Measurements from ENCODE around the gene IGHMBP2. TPM values are rescaled to one million over a fixed set of nuclear protein-coding genes. Genes with fewer than 3 reads are reported as not detected.

The IGHMBP2 gene
- total RNA-seq, 3 donors from 2014 or later (not counting 1 experiment from before 2014, with no cell fraction given), result 31.5 to 52.3 (median 48.5) TPM

DNA sequence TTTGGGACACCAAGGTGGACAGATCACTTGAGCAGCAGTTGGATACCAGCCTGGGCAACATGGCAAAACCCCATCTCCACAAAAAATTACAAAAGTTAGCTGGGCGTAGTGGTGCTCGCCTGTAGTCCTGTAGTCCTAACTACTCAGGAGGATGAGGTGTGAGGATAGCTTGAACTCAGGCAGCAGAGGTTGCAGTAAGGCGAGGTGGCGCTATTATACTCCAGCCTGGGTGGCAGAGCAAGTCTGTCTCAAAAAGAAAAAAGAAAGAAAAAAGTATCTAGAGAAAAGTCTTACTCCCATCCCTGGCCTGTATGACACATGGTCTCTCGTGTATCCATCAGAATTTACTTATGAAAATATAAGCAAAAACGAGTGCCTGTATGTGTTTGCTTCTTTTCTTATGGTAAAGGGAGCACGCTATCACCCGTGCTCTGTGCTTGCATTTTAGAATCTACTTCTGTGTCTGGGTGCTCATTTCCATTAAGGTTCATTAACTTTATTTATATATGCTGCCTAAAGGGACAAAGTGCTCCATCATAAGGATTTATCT is 46.6 kb upstream of the IGHMBP2 start:
- WGBS (ENCODE audit: insufficient coverage), result 96% methylated on average over 7 of the region's 8 CpGs
- peaks cover 17 to 22% of the 10 kb centered on the region in 2 donors for H3K27me3 Mint-ChIP-seq (ENCODE audit: low read depth in 2 of 2)
- Histone ChIP-seq H3K27me3 (ENCODE audit: control insufficient read depth, insufficient read depth, low read length) (peaks cover 13% of the 10 kb centered on the region), H3K27ac (ENCODE audit: low read length) (no peak overlapping the region), H3K36me3 (ENCODE audit: control insufficient read depth, insufficient read depth, low read length) (no peaks in the 10 kb centered on the region), H3K4me3 (ENCODE audit: low read length) (no peak overlapping the region), H3K9me3 (ENCODE audit: control insufficient read depth, insufficient read depth, low read length) (no peaks in the 10 kb centered on the region), H3K4me1 (ENCODE audit: control insufficient read depth, insufficient read depth, low read length) (peaks cover 17% of the 10 kb centered on the region)
- DNase-seq (no peak), ATAC-seq (no peak)
- no peak overlapping the region for H3K27ac Mint-ChIP-seq
- no peaks in the 10 kb centered on the region for H3K4me1 Mint-ChIP-seq
- no peaks in the 10 kb centered on the region for H3K9me3 Mint-ChIP-seq
- TF ChIP-seq, protein P1, sequence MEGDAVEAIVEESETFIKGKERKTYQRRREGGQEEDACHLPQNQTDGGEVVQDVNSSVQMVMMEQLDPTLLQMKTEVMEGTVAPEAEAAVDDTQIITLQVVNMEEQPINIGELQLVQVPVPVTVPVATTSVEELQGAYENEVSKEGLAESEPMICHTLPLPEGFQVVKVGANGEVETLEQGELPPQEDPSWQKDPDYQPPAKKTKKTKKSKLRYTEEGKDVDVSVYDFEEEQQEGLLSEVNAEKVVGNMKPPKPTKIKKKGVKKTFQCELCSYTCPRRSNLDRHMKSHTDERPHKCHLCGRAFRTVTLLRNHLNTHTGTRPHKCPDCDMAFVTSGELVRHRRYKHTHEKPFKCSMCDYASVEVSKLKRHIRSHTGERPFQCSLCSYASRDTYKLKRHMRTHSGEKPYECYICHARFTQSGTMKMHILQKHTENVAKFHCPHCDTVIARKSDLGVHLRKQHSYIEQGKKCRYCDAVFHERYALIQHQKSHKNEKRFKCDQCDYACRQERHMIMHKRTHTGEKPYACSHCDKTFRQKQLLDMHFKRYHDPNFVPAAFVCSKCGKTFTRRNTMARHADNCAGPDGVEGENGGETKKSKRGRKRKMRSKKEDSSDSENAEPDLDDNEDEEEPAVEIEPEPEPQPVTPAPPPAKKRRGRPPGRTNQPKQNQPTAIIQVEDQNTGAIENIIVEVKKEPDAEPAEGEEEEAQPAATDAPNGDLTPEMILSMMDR (IDR thresholded peaks at IDR 0.05), result no peak
- peak overlapping the region; percentile 28 for H3K4me3 Mint-ChIP-seq
- no peaks in the 10 kb centered on the region for H3K36me3 Mint-ChIP-seq
- intact Hi-C loops (cut with micrococcal nuclease), result no loop called here

DNA sequence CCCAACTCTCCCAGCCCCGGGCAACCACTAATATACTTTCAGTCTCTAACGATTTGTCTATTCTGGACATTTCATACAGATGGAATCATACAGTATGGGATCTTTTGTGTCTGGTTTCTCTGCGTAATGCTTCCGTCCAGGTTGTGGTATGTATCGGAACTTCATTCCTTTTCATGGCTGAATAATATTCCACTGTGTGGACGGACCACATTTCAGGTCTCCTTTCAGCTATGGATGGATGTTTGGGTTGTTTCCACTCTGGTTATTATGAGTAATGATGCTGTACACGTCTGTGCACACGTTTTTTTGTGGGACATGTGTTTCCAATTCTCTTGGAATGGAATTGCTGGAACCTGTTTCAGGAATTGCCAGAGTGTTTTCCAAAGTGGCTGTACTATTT is 44.6 kb upstream of the IGHMBP2 start:
- Mint-ChIP-seq H3K27me3 (ENCODE audit: low read depth in 2 of 2) (peaks cover 0 to 6% of the 10 kb centered on the region in 2 donors), H3K4me1 (no peaks in the 10 kb centered on the region), H3K27ac (no peak overlapping the region), H3K9me3 (no peaks in the 10 kb centered on the region), H3K36me3 (no peaks in the 10 kb centered on the region), H3K4me3 (no peak overlapping the region)
- 86% methylated on average over 8 of the region's 8 CpGs for WGBS (ENCODE audit: insufficient coverage)
- peaks cover 4% of the 10 kb centered on the region for H3K9me3 ChIP-seq (ENCODE audit: control insufficient read depth, insufficient read depth, low read length)
- peaks cover 17% of the 10 kb centered on the region for H3K4me1 ChIP-seq (ENCODE audit: control insufficient read depth, insufficient read depth, low read length)
- no peak overlapping the region for H3K4me3 ChIP-seq (ENCODE audit: low read length)
- TF ChIP-seq, protein P1 (IDR thresholded peaks at IDR 0.05), result no peak
- H3K36me3 ChIP-seq (ENCODE audit: control insufficient read depth, insufficient read depth, low read length), result no peaks in the 10 kb centered on the region
- intact Hi-C loops (cut with micrococcal nuclease), result no loop called here
- peaks cover 7% of the 10 kb centered on the region for H3K27me3 ChIP-seq (ENCODE audit: control insufficient read depth, insufficient read depth, low read length)
- ATAC-seq (no peak), DNase-seq (no peak)
- H3K27ac ChIP-seq (ENCODE audit: low read length), result no peak overlapping the region

GRCh38 chr11:68862421-68862820 is 41.3 kb upstream of the IGHMBP2 start:
- H3K9me3 ChIP-seq (ENCODE audit: control insufficient read depth, insufficient read depth, low read length), result peaks cover 5% of the 10 kb centered on the region
- H3K4me3 ChIP-seq (ENCODE audit: low read length), result no peak overlapping the region
- TF ChIP-seq, protein P1 (IDR thresholded peaks at IDR 0.05), result no peak
- peaks cover 0 to 4% of the 10 kb centered on the region in 2 donors for H3K4me1 Mint-ChIP-seq
- no peak overlapping the region for H3K4me3 Mint-ChIP-seq
- no peaks in the 10 kb centered on the region for H3K36me3 ChIP-seq (ENCODE audit: control insufficient read depth, insufficient read depth, low read length)
- no peaks in the 10 kb centered on the region for H3K36me3 Mint-ChIP-seq
- H3K4me1 ChIP-seq (ENCODE audit: control insufficient read depth, insufficient read depth, low read length), result no peaks in the 10 kb centered on the region
- intact Hi-C loops (cut with micrococcal nuclease), result no loop called here
- no peaks in the 10 kb centered on the region for H3K27me3 ChIP-seq (ENCODE audit: control insufficient read depth, insufficient read depth, low read length)
- ATAC-seq, result no peak
- peaks cover 0 to 2% of the 10 kb centered on the region in 2 donors for H3K27me3 Mint-ChIP-seq (ENCODE audit: low read depth in 2 of 2)
- DNase-seq, result no peak
- 78% methylated on average over 6 of the region's 6 CpGs for WGBS (ENCODE audit: insufficient coverage)
- no peak overlapping the region for H3K27ac ChIP-seq (ENCODE audit: low read length)
- no peak overlapping the region for H3K27ac Mint-ChIP-seq
- H3K9me3 Mint-ChIP-seq, result no peaks in the 10 kb centered on the region

Data from natural killer cell (primary cell).